Measurements from ENCODE around the gene ST3GAL5.

GRCh38 chr2:85839461-85839860 lies 49.3 kb downstream of the ST3GAL5 start:
- TF ChIP-seq EP300 (IDR thresholded peaks at IDR 0.05; ENCODE audit: low read depth) (no peak), POLR2A (IDR thresholded peaks at IDR 0.05) (no peak), CTCF (IDR thresholded peaks at IDR 0.05) (no peak), POLR2AphosphoS5 (IDR thresholded peaks at IDR 0.05) (no peak)
